CD4-positive, alpha-beta T cell treated with Interleukin-21 for 1 hour (primary cell): ENCODE results near the gene SELENOO.

ENCODE experiments used
- DNase-seq: peaks from one replicate; pipeline ENCODE4 v3.0.0-alpha.2; 2020

SELENOO gene

GRCh38 chr22:50257041-50257440 is 56.2 kb downstream of the SELENOO start:
- DNase-seq = no peak

GRCh38 chr22:50257451-50258360 is 56.9 kb downstream of the SELENOO start:
- no peak for DNase-seq

GRCh38 chr22:50258361-50259292 is 57.8 kb downstream of the SELENOO start:
- no peak for DNase-seq

GRCh38 chr22:50259302-50259701 is 58.5 kb downstream of the SELENOO start:
- no peak for DNase-seq

DNA sequence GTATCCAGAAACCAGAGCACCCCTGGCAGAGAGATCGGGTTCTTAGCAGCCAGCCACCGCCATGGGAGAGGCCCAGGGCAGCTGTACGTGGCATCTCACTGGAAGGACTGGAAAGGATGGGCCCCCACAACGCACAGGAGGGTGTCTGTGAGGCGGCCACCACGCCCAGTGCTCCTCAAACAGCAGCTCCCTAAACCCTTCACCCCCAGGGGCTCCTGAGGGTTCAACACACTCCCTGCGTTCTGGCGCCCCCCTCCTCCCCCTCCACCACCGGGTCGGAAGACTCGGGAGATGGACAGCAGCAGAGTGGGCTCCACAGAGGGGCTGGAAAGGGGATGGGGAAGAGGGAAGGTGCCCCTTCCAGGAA is 59.6 kb downstream of the SELENOO start:
- DNase-seq = no peak

DNA sequence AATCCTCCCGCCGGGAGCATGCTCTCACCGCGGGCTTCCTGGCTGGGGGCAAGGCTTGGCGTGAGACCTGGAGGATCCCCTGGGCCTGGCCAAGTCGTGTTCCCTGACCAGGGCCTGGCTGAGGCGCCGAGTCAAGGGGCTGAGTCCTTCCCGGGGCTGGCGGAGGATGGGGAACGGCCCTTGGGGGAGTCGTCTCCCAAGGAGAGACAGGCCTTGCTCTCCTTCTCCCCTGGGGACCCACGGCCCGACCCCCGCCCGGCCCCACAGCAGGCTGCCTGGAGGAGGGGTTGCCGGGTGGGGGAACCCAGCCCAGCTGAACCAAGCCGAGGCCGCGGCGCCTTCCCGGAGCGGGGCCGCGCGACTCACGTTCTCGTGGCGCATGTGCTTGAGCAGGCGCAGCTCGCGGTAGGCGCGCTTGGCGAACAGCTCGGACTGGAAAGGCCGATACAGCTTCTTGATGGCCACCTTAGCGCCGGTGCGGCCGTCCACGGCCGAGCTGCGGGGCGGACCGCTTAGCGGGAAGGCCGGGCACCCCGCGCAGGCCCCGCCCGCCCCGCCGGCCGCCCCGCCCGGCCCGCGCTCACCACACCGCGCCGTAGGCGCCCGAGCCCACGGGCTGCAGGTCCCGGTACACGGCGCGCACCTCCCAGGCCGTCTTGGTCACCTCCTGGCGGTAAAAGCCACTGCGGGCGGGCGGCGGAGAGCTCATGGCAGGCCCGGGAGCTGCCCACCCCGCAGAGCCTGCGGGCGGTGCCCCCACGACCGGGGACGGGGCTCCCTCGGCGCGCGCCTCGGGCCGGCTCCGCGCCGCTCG is 60.2 kb downstream of the SELENOO start:
- DNase-seq = no peak

DNA sequence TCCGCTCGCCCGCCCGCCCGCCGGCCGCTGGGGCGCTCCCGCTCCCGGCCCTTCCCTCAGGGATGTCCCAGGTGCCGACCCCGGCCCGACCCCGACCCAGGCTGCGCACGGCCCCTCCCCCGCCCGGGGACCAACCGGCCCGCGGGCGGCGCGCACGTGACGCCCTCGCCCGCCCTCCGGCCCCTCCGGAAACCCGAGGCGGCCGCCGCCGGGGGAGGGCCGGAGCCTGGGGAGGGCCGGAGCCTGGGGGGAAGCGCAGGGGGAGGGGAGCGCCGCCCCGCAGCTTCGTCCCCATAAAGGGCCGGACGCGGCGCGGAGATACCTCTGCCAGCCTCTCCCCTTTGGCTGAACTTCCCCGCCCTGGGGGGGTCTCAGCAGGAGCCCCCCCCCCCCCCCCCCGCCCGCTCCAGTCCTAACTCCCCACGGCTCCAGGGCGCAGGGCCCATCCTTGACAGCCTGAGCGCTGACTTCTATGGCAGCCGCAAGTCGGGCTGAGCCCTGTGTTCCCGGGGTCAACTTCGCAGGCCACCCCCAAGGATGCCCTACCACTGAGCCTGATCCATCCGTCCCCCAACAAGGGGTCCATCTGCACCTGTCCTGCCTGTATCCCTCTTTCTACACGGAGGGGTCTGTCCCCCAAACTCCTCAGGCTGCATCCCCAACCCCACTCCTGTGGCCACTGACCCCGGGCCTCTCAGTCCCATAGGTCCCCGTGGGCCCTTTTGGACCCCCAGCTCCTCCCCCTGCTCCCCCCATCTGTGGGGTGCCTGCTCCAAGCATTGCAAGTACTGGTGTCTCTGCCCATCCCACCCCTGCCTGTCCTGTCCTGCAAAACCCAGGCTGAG is 61.0 kb downstream of the SELENOO start, which contains the start of gene MAPK12:
TSS of gene MAPK12 (minus strand) at position 69 of the 845 bp plus-strand sequence. CDS start 174 bp downstream, outside the sequence.
- DNase-seq = no peak

GRCh38 chr22:50262460-50262911 is 61.7 kb downstream of the SELENOO start:
- no peak for DNase-seq

DNA sequence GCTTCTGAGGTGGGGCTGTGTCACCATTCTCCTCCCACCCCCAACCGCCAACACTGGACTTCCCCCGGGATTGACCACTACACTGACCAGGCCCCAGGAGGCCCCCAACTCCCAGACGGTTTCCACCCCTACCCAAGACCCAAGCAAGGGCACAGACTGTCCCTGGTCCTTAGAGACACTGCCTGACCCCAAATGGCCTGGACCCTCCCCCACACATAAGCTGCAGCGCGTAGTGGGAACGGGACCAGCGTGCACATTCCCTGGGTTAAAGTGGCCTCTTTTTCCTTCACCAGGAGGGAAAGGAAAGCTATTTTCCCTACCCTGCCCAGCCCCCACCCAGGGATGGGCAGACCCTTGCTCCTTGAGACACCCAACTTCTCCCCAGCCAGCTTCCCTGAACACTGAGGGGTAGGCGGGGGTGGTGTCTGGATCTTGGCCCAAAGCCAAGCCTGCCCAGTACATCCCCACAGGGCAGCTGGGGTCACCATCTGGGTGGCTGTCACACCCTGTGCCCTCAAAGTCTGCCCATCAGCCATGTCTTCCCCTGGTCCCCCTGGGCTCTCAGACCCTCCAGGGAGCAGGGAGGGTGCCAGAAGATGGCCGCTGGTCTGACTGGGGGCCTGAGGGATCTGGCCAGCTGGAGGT is 62.3 kb downstream of the SELENOO start:
- DNase-seq = no peak

GRCh38 chr22:50264104-50264745 is 63.4 kb downstream of the SELENOO start:
- no peak for DNase-seq

DNA sequence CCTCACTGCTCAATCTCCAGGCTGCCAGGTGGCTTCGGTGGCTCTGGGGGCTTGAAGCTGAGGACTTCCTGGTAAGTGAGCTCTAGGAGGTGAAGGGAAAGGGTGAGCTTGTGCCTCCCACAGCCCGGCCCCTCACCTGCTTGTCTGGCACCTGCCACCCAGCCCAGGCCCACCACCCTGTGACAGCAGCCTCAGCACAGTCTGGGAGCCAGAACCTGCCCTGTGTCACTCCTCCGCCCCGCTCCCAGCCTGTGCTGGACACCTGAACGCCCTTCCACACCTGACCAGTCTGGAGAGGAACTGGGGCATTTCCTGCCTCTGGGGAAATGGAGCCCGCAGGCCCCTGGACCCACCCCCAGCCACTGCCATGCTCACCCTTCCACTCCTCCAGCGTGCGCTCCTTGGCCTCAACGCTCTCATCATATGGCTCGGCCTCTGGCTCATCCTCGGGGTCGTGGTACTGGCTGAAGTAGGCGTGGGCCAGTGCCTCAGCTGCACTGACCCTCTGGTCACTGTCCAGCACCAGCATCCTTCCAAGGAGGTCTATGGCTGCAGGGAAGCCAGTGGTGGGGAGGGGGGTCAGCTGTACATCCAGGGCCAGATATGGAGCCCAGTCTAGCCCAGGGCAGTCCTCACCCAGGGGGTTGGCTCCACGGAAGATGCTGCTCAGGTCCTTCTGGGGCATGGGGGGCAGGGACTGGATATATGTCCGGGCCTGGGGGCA is 64.3 kb downstream of the SELENOO start:
- DNase-seq = no peak

GRCh38 chr22:50266994-50267393 is 66.2 kb downstream of the SELENOO start:
- no peak for DNase-seq
